Measurements from ENCODE around the gene VSIG8. TPM values are rescaled to one million over a fixed set of nuclear protein-coding genes. Genes with fewer than 3 reads are reported as not detected.

Gene VSIG8
- total RNA-seq, 1 donor from 2014 or later: not detected

GRCh38 chr1:159889821-159890252 is 27.4 kb upstream of the VSIG8 start:
- TF ChIP-seq CTCF (IDR thresholded peaks at IDR 0.05; ENCODE audit: unreplicated experiment): no peak
- H3K27me3 Mint-ChIP-seq (ENCODE audit: low read depth): no peaks in the 10 kb centered on the region
- no peaks in the 10 kb centered on the region for H3K9me3 Mint-ChIP-seq
- DNase-seq (ENCODE audit: low spot score in 2 of 2, unreplicated experiment in 2 of 2): no peak
- no peaks in the 10 kb centered on the region for H3K36me3 Mint-ChIP-seq
- no peak overlapping the region for H3K4me3 Mint-ChIP-seq
- no peak overlapping the region for H3K27ac Mint-ChIP-seq
- H3K4me1 Mint-ChIP-seq: peaks cover 6% of the 10 kb centered on the region

GRCh38 chr1:159889202-159889601 is 26.7 kb upstream of the VSIG8 start:
- TF ChIP-seq CTCF (IDR thresholded peaks at IDR 0.05; ENCODE audit: unreplicated experiment): no peak
- Mint-ChIP-seq H3K9me3 (no peaks in the 10 kb centered on the region), H3K27me3 (ENCODE audit: low read depth) (no peaks in the 10 kb centered on the region), H3K4me1 (peaks cover 6% of the 10 kb centered on the region), H3K4me3 (no peak overlapping the region), H3K36me3 (no peaks in the 10 kb centered on the region), H3K27ac (no peak overlapping the region)
- DNase-seq (ENCODE audit: low spot score in 2 of 2, unreplicated experiment in 2 of 2): no peak

GRCh38 chr1:159884296-159884695 is 21.8 kb upstream of the VSIG8 start:
- Mint-ChIP-seq H3K36me3 (no peaks in the 10 kb centered on the region), H3K4me1 (no peaks in the 10 kb centered on the region), H3K27ac (no peak overlapping the region), H3K9me3 (no peaks in the 10 kb centered on the region), H3K27me3 (ENCODE audit: low read depth) (no peaks in the 10 kb centered on the region), H3K4me3 (no peak overlapping the region)
- no peak for DNase-seq (ENCODE audit: low spot score in 2 of 2, unreplicated experiment in 2 of 2)
- TF ChIP-seq CTCF (IDR thresholded peaks at IDR 0.05; ENCODE audit: unreplicated experiment): no peak

- H3K4me3 Mint-ChIP-seq: no peak overlapping the region
- DNase-seq (ENCODE audit: low spot score in 2 of 2, unreplicated experiment in 2 of 2): no peak
- no peaks in the 10 kb centered on the region for H3K4me1 Mint-ChIP-seq
- no peaks in the 10 kb centered on the region for H3K36me3 Mint-ChIP-seq
- H3K9me3 Mint-ChIP-seq: no peaks in the 10 kb centered on the region
- H3K27ac Mint-ChIP-seq: no peak overlapping the region
- no peak for TF ChIP-seq CTCF (IDR thresholded peaks at IDR 0.05; ENCODE audit: unreplicated experiment)
- H3K27me3 Mint-ChIP-seq (ENCODE audit: low read depth): no peaks in the 10 kb centered on the region
These were observed 20.7 kb upstream of the VSIG8 start for GRCh38 chr1:159883134-159883533.

- H3K4me1 Mint-ChIP-seq: no peaks in the 10 kb centered on the region
- H3K4me3 Mint-ChIP-seq: no peak overlapping the region
- DNase-seq (ENCODE audit: low spot score in 2 of 2, unreplicated experiment in 2 of 2): no peak
- H3K9me3 Mint-ChIP-seq: no peaks in the 10 kb centered on the region
- no peaks in the 10 kb centered on the region for H3K36me3 Mint-ChIP-seq
- no peak for TF ChIP-seq CTCF (IDR thresholded peaks at IDR 0.05; ENCODE audit: unreplicated experiment)
- no peaks in the 10 kb centered on the region for H3K27me3 Mint-ChIP-seq (ENCODE audit: low read depth)
- no peak overlapping the region for H3K27ac Mint-ChIP-seq
These were observed 20.0 kb upstream of the VSIG8 start for GRCh38 chr1:159882527-159882862.

Data from mesothelial cell of epicardium (in vitro differentiated cells).